HepG2 (cell line): ENCODE data around the gene BIRC2. TPM values are rescaled to one million over a fixed set of nuclear protein-coding genes. Genes with fewer than 3 reads are reported as not detected.

Source experiments
- GFI1 ChIP-seq: sonication (generic); formaldehyde crosslinking; IDR thresholded peaks from 2 replicates; pipeline ENCODE4 v1.5.0; 2020; ENCODE audit warnings: missing genetic modification reagents, mild to moderate bottlenecking, borderline replicate concordance
- HHEX ChIP-seq: IDR thresholded peaks from 2 replicates; pipeline ENCODE4 v1.6.1; 2016; ENCODE audit warnings: control low read depth
- KMT2B ChIP-seq: IDR thresholded peaks from 2 replicates; pipeline ENCODE4 v1.6.1; 2016; ENCODE audit warnings: missing genetic modification reagents, missing compliant biosample characterization
- MAX ChIP-seq: IDR thresholded peaks from 2 replicates; pipeline ENCODE4 v1.6.1; 2012; ENCODE audit warnings: inconsistent platforms
- MTF2 ChIP-seq: sonication (generic); formaldehyde crosslinking; IDR thresholded peaks from 2 replicates; pipeline ENCODE4 v1.5.0; 2020; ENCODE audit warnings: missing genetic modification reagents, borderline replicate concordance
- NCOA2 ChIP-seq: sonication (generic); formaldehyde crosslinking; IDR thresholded peaks from 2 replicates; pipeline ENCODE4 v1.8.0; 2022; ENCODE audit warnings: inconsistent platforms
- NFE2L1 ChIP-seq: sonication (generic); formaldehyde crosslinking; IDR thresholded peaks from 2 replicates; pipeline ENCODE4 v1.4.0; 2020; ENCODE audit warnings: missing genetic modification reagents, mild to moderate bottlenecking, borderline replicate concordance
- NFYB ChIP-seq: sonication (generic); formaldehyde crosslinking; IDR thresholded peaks from 2 replicates; pipeline ENCODE4 v1.4.0; 2020; ENCODE audit warnings: missing genetic modification reagents
- NR0B2 ChIP-seq: sonication (generic); formaldehyde crosslinking; IDR thresholded peaks from 2 replicates; pipeline ENCODE4 v1.4.0; 2020; ENCODE audit warnings: mild to moderate bottlenecking, missing genetic modification reagents
- POGZ ChIP-seq: sonication (generic); formaldehyde crosslinking; IDR thresholded peaks from 2 replicates; pipeline ENCODE4 v1.4.0; 2020; ENCODE audit warnings: mild to moderate bottlenecking, missing genetic modification reagents
- ZBTB42 ChIP-seq: sonication (generic); formaldehyde crosslinking; IDR thresholded peaks from 2 replicates; pipeline ENCODE4 v1.5.0; 2020; ENCODE audit warnings: mild to moderate bottlenecking, missing genetic modification reagents
- ZNF343 ChIP-seq: sonication (generic); formaldehyde crosslinking; IDR thresholded peaks from 2 replicates; pipeline ENCODE4 v1.4.0; 2020; ENCODE audit warnings: mild to moderate bottlenecking, missing genetic modification reagents
- ZNF441 ChIP-seq: sonication (generic); formaldehyde crosslinking; IDR thresholded peaks from 2 replicates; pipeline ENCODE4 v1.7.0; 2021; ENCODE audit warnings: missing genetic modification reagents, borderline replicate concordance
- ZNF510 ChIP-seq: sonication (generic); formaldehyde crosslinking; IDR thresholded peaks from 2 replicates; pipeline ENCODE4 v1.4.0; 2020; ENCODE audit warnings: low read depth, mild to moderate bottlenecking, missing genetic modification reagents
- ZNF558 ChIP-seq: sonication (generic); formaldehyde crosslinking; IDR thresholded peaks from 2 replicates; pipeline ENCODE4 v1.9.0; 2022; ENCODE audit warnings: mild to moderate bottlenecking, missing genetic modification reagents, borderline replicate concordance
- ZNF784 ChIP-seq: sonication (generic); formaldehyde crosslinking; IDR thresholded peaks from 2 replicates; pipeline ENCODE4 v1.5.1; 2020; ENCODE audit warnings: missing genetic modification reagents, mild to moderate bottlenecking, borderline replicate concordance
- polyA plus RNA-seq, 8 experiments: library from polyadenylated mRNA; depleted of rRNA in 3 of 8; stranded (reverse) in 7 of 8; unstranded in 1 of 8; fragments of >200 nt; fragmentation: Illumina TruSeq in 4 of 8; extraction: Trizol in 4 of 8; gene quantifications; 2 replicates each; pipeline versions ENCODE4 v1.2.1 to v1.2.3, GENCODE V29; 2011 to 2016; ENCODE audit warnings: low read depth in 4 of 8, missing spikeins in 1 of 8, mixed read lengths in 1 of 8; ENCODE audit not compliant: insufficient read depth in 1 of 8
- total RNA-seq, 5 experiments: library from RNA; depleted of rRNA; stranded (reverse); fragments of >200 nt; fragmentation: Illumina TruSeq; extraction: Trizol; gene quantifications; 2 replicates each; pipeline ENCODE4 v1.2.3, GENCODE V29; 2016; ENCODE audit warnings: low read depth in 1 of 5
- TF ChIP-seq, protein P1 (sequence below): sonication (generic); formaldehyde crosslinking; IDR thresholded peaks from 2 replicates; pipeline ENCODE4 v1.4.0; 2020; ENCODE audit warnings: missing genetic modification reagents, mild to moderate bottlenecking, borderline replicate concordance
- TF ChIP-seq, protein P2 (sequence below): sonication (generic); formaldehyde crosslinking; IDR thresholded peaks from 2 replicates; pipeline ENCODE4 v1.5.1; 2020; ENCODE audit warnings: mild to moderate bottlenecking, missing genetic modification reagents, borderline replicate concordance

BIRC2 gene
- total and polyA plus RNA-seq, 2 of the 13 experiments (the other 11 are each of a cell fraction or from before 2014, with no cell fraction given), result 61.7 to 62.2 TPM

- TF ChIP-seq, protein P1, sequence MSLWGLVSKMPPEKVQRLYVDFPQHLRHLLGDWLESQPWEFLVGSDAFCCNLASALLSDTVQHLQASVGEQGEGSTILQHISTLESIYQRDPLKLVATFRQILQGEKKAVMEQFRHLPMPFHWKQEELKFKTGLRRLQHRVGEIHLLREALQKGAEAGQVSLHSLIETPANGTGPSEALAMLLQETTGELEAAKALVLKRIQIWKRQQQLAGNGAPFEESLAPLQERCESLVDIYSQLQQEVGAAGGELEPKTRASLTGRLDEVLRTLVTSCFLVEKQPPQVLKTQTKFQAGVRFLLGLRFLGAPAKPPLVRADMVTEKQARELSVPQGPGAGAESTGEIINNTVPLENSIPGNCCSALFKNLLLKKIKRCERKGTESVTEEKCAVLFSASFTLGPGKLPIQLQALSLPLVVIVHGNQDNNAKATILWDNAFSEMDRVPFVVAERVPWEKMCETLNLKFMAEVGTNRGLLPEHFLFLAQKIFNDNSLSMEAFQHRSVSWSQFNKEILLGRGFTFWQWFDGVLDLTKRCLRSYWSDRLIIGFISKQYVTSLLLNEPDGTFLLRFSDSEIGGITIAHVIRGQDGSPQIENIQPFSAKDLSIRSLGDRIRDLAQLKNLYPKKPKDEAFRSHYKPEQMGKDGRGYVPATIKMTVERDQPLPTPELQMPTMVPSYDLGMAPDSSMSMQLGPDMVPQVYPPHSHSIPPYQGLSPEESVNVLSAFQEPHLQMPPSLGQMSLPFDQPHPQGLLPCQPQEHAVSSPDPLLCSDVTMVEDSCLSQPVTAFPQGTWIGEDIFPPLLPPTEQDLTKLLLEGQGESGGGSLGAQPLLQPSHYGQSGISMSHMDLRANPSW, result no peak
- TF ChIP-seq ZBTB42 (no peak), NR0B2 (no peak), ZNF441 (CRISPR knock-in tag) (no peak), ZNF343 (no peak), MTF2 (no peak), NCOA2 (no peak), ZNF510 (CRISPR knock-in tag) (peak; percentile 5; the same call in 1 of the 2 replicates), NFYB (no peak), GFI1 (CRISPR knock-in tag) (no peak), MAX (no peak), ZNF558 (CRISPR knock-in tag) (0 out of 2 replicates have a peak, but pooled peaks have one; percentile 12), KMT2B (CRISPR knock-in tag) (0 out of 2 replicates have a peak, but pooled peaks have one; percentile 5), HHEX (CRISPR knock-in tag) (no peak), NFE2L1 (CRISPR knock-in tag) (no peak), ZNF784 (CRISPR knock-in tag) (no peak), POGZ (CRISPR knock-in tag) (no peak)
- TF ChIP-seq, protein P2, sequence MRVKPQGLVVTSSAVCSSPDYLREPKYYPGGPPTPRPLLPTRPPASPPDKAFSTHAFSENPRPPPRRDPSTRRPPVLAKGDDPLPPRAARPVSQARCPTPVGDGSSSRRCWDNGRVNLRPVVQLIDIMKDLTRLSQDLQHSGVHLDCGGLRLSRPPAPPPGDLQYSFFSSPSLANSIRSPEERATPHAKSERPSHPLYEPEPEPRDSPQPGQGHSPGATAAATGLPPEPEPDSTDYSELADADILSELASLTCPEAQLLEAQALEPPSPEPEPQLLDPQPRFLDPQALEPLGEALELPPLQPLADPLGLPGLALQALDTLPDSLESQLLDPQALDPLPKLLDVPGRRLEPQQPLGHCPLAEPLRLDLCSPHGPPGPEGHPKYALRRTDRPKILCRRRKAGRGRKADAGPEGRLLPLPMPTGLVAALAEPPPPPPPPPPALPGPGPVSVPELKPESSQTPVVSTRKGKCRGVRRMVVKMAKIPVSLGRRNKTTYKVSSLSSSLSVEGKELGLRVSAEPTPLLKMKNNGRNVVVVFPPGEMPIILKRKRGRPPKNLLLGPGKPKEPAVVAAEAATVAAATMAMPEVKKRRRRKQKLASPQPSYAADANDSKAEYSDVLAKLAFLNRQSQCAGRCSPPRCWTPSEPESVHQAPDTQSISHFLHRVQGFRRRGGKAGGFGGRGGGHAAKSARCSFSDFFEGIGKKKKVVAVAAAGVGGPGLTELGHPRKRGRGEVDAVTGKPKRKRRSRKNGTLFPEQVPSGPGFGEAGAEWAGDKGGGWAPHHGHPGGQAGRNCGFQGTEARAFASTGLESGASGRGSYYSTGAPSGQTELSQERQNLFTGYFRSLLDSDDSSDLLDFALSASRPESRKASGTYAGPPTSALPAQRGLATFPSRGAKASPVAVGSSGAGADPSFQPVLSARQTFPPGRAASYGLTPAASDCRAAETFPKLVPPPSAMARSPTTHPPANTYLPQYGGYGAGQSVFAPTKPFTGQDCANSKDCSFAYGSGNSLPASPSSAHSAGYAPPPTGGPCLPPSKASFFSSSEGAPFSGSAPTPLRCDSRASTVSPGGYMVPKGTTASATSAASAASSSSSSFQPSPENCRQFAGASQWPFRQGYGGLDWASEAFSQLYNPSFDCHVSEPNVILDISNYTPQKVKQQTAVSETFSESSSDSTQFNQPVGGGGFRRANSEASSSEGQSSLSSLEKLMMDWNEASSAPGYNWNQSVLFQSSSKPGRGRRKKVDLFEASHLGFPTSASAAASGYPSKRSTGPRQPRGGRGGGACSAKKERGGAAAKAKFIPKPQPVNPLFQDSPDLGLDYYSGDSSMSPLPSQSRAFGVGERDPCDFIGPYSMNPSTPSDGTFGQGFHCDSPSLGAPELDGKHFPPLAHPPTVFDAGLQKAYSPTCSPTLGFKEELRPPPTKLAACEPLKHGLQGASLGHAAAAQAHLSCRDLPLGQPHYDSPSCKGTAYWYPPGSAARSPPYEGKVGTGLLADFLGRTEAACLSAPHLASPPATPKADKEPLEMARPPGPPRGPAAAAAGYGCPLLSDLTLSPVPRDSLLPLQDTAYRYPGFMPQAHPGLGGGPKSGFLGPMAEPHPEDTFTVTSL, result 0 out of 2 replicates have a peak, but pooled peaks have one; percentile 43
Measured at GRCh38 chr11:102347462-102348370, 702 bp downstream of the BIRC2 start (continued).
